Prostate gland (tissue), 2 donors: ENCODE measurements around the gene DIS3L2. TPM values are rescaled to one million over a fixed set of nuclear protein-coding genes. Genes with fewer than 3 reads are reported as not detected.
"Not testable (repeated sequence)": the region's sequence is repeated elsewhere in the genome, so short reads cannot be mapped to it uniquely, and the experiment has no call there.

Experiments used
- DNase-seq: peaks from one replicate; pipeline ENCODE4 v3.0.0-alpha.2; 2019; ENCODE audit warnings: low spot score
- H3K27ac ChIP-seq, 2 donors: fragments of 200-600 bp; sonication (generic); 2 replicates each; pipeline ENCODE4 v1.5.1; 2017 to 2019
- H3K27me3 ChIP-seq: fragments of 200-600 bp; sonication (generic); replicated peaks from 2 replicates; pipeline ENCODE4 v1.5.1; 2019; ENCODE audit not compliant: insufficient read depth
- H3K36me3 ChIP-seq, 2 donors: fragments of 200-600 bp; sonication (generic); 1 replicate in 1 of 2; 2 replicates in 1 of 2; pipeline versions ENCODE4 v1.5.1 to v1.8.1; 2017 to 2019
- H3K4me1 ChIP-seq: fragments of 200-600 bp; sonication (generic); replicated peaks from 2 replicates; pipeline ENCODE4 v1.5.1; 2019
- H3K4me3 ChIP-seq, 2 donors: fragments of 200-600 bp; sonication (generic); 2 replicates each; pipeline ENCODE4 v1.5.1; 2017 to 2019
- H3K9me3 ChIP-seq: fragments of 200-600 bp; sonication (generic); 2 replicates; pipeline ENCODE4 v1.5.1; 2017
- POLR2A ChIP-seq: fragments of 450-650 bp; IDR thresholded peaks from one replicate; pipeline ENCODE4 v1.6.1; 2016; ENCODE audit warnings: antibody characterized with exemption, mild to moderate bottlenecking
- POLR2AphosphoS5 ChIP-seq: sonication (generic); formaldehyde crosslinking; IDR thresholded peaks from one replicate; pipeline ENCODE4 v1.6.1; 2017; ENCODE audit warnings: antibody characterized with exemption
- WGBS: methylation state at CpG from one replicate; pipeline ENCODE4 v1.1.5; 2018; 5-methylcytosine and 5-hydroxymethylcytosine counted together
- intact Hi-C: fragments of 100-400 bp; cut with DNase I; formaldehyde crosslinking; loops from one replicate; pipeline ENCODE4 v1.14.2; 2022
- total RNA-seq, 2 donors: library from RNA; depleted of rRNA; stranded (reverse); fragments of >200 nt; gene quantifications; one replicate each; pipeline ENCODE4 v1.1.0, GENCODE V29; 2016
- TF ChIP-seq, protein P1 (sequence below), 4 experiments: fragments of 200-600 bp in 2 of 4; fragments of 450-650 bp in 2 of 4; sonication (generic) in 2 of 4; IDR thresholded peaks; 1 replicate in 3 of 4; 2 replicates in 1 of 4; pipeline ENCODE4 v1.5.1; 2016 to 2019; ENCODE audit warnings: antibody characterized with exemption in 4 of 4, mild to moderate bottlenecking in 2 of 4, moderate library complexity in 2 of 4

Gene DIS3L2
- total RNA-seq, 2 donors from 2014 or later = 30.1 to 71.3 TPM

DNA sequence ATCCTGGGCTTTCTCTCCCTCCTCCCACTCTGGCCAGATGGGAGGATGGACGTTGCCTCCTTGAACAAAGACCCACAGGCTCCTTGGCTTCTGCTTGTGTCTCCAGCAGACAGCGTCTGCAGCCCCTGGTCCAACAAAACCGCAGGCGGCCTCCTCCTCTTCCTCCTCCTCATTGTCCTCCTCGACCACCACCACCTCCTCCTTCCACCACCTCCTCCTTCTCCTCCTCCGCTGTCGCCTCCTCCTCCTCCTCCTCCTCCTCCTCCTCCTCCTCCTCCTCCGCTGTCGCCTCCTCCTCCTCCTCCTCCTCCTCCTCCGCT, 371.4 kb downstream of the DIS3L2 start:
- DNase-seq = no peak
- WGBS = 84% methylated on average over 10 of the region's 10 CpGs
- H3K36me3 ChIP-seq = no peaks in the 10 kb centered on the region

DNA sequence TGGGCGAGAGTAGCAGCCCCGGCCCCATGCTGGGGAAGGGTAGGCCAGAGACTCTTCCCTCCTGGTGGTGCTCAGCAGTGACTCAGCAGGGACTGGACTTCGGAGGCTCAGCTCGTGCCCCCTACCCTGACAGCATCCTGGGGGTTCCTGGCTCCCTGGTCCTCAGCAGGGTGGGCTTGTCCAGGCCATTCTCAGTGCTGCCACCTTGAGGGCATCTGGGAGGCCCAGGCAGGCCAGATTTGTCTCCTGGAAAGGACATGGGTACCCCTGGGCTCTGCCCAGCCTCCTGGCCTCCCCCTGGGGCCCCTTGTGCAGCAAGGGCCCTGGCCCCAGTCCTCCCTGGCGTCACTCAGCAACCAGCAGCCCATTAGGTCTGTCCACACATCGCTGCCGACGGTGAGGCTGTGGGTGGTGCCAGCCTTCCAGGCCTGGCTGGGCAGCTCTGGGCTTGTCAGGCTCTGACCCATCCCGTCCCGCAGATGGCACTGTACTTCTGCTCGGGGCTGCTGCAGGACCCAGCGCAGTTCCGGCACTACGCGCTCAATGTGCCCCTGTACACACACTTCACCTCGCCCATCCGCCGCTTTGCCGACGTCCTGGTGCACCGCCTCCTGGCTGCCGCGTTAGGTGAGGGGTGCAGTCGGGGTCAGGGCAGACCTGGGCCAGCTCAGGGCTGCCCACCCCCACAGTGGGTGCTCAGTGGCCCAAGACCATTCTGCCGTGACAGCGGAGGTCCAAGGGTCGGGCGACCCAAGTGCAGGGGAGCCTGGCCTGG, 372.0 kb downstream of the DIS3L2 start:
- Histone ChIP-seq H3K4me3 (no peak overlapping the region), H3K27me3 (no peaks in the 10 kb centered on the region), H3K27ac (no peak overlapping the region), H3K9me3 (no peaks in the 10 kb centered on the region), H3K4me1 (no peaks in the 10 kb centered on the region), H3K36me3 (no peaks in the 10 kb centered on the region)
- TF ChIP-seq, protein P1, sequence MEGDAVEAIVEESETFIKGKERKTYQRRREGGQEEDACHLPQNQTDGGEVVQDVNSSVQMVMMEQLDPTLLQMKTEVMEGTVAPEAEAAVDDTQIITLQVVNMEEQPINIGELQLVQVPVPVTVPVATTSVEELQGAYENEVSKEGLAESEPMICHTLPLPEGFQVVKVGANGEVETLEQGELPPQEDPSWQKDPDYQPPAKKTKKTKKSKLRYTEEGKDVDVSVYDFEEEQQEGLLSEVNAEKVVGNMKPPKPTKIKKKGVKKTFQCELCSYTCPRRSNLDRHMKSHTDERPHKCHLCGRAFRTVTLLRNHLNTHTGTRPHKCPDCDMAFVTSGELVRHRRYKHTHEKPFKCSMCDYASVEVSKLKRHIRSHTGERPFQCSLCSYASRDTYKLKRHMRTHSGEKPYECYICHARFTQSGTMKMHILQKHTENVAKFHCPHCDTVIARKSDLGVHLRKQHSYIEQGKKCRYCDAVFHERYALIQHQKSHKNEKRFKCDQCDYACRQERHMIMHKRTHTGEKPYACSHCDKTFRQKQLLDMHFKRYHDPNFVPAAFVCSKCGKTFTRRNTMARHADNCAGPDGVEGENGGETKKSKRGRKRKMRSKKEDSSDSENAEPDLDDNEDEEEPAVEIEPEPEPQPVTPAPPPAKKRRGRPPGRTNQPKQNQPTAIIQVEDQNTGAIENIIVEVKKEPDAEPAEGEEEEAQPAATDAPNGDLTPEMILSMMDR (IDR thresholded peaks at IDR 0.05) = peak in 2 of 4 experiments; percentile 23 to 65
- TF ChIP-seq POLR2AphosphoS5 = no peak
- 63% methylated on average over 28 of the region's 28 CpGs for WGBS
- DNase-seq = peak; percentile 46
- intact Hi-C loops = no loop called here

More for the DNA sequence above, 371.4 kb downstream of the DIS3L2 start:
- TF ChIP-seq, protein P1 (IDR thresholded peaks at IDR 0.05) = no peak
- TF ChIP-seq POLR2A = no peak
- no peak for TF ChIP-seq POLR2AphosphoS5
- H3K27ac ChIP-seq = no peak overlapping the region
- no peak overlapping the region for H3K4me3 ChIP-seq
- no peaks in the 10 kb centered on the region for H3K9me3 ChIP-seq
- no peaks in the 10 kb centered on the region for H3K4me1 ChIP-seq
- no peaks in the 10 kb centered on the region for H3K27me3 ChIP-seq
- intact Hi-C loops = no loop called here

DNA sequence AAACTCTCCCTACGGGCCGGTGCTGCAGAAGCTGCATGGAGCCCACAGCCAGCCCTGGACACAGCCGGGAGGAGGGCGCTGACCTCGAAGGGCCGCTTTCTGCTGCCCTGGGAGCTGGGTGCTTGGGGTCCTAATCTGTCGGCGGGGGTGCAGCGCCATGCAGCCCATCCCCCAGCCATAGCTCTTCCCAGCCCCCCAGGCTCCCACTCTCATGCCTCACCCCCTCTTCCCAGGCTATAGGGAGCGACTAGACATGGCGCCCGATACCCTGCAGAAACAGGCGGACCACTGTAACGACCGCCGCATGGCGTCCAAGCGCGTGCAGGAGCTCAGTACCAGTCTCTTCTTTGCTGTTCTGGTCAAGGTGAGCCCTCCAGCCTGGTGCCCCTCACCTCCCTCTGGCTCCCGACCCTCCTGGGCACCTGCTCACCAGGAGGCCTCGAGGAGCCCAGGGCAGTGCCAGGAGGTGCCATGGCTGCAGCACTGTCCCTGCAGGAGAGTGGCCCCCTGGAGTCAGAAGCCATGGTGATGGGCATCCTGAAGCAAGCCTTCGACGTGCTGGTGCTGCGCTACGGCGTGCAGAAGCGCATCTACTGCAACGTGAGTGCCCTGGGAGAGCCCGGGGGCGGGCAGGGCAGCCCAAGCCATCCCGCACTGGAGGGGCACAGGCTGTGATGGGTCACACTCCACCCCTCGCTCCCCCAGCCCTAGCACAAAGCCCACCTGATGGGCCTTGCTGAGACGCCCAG, 372.8 kb downstream of the DIS3L2 start:
- DNase-seq, H3K9me3 ChIP-seq, intact Hi-C loops, H3K27ac ChIP-seq, H3K27me3 ChIP-seq, H3K4me3 ChIP-seq, H3K36me3 ChIP-seq, H3K4me1 ChIP-seq: not testable (repeated sequence)
- 89% methylated on average over 31 of the region's 33 CpGs for WGBS

DNA sequence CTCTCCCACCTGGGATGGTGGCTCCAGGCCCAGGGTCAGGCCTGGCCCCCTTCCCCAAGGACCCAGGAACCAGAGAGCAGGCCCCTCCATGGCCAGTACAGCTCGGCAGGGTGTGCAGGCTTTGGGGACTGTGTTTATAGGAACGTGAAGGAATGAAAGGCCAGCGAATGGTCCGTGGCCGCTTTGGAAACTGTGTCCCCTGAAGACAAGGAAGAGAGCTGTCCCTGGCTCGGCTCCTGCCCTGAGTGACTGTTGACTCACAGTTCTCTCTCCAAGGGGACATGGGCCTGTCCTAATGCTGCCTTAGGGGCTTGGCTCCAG, 373.3 kb downstream of the DIS3L2 start:
- H3K27me3 ChIP-seq, DNase-seq, H3K4me1 ChIP-seq, H3K36me3 ChIP-seq, H3K9me3 ChIP-seq, H3K27ac ChIP-seq, intact Hi-C loops, H3K4me3 ChIP-seq: not testable (repeated sequence)
- WGBS = 100% methylated on average over 3 of the region's 6 CpGs

DNA sequence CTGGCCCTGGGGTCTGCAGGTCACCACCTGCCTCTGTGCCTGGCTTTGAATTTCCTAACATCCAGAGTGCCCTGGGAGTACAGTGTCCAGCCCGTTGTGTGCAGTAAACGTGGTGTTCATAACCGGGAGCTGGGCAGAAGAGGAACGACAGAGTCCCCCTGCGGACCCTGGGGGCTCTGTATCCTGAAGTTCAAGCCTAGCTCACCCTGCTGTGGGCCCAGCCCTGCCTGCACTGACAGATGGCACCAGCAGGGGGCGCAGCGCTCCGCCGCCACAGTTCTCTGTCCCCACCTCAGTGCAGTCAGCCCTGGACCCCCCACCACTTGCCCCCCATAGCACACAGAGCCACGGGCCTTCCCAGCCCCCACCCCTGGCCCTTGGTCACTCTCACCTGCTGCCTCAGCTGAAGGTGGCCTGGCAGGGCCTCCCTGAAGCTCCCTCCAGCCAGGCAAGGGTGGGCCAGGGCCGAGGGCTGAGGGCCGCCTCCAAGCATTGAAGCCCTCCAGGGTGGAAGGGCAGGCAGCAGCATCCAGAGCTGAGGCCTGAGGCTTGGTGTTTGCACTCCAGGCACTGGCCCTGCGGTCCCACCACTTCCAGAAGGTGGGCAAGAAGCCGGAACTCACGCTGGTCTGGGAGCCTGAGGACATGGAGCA, 373.8 kb downstream of the DIS3L2 start:
- WGBS = 61% methylated on average over 15 of the region's 15 CpGs
- H3K27me3 ChIP-seq, DNase-seq, H3K36me3 ChIP-seq, H3K4me1 ChIP-seq, intact Hi-C loops, H3K4me3 ChIP-seq, H3K9me3 ChIP-seq, H3K27ac ChIP-seq: not testable (repeated sequence)
- TF ChIP-seq, protein P1 (IDR thresholded peaks at IDR 0.05) = peak in 2 of 4 experiments; percentile 21 to 38
